ENCODE measurements around the gene TMED4. TPM values are rescaled to one million over a fixed set of nuclear protein-coding genes. Genes with fewer than 3 reads are reported as not detected.

Gene TMED4
- total RNA-seq, 1 donor from 2014 or later = 72.4 TPM

DNA sequence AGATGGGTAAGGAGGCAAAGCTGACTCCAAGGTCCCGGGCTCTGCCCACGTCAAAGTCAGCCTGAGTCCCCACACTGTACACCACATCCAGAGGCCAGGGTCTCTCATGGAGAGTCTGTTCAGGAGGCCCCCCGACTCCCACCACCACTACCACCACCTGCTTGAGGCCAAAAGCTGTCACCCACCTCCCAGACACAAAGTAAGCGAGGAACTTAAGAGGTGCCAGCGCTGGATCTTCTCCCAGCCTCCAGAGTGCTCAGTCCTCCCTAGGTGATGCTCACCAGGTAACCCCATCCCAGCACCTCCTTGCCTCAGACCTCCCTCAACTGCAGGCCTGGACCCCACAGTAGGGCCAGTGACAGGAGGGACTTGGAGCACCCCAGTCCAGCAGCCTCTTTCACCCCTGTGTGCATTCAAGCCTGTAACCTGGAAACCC lies 41.4 kb downstream of the TMED4 start:
- no peak for DNase-seq (ENCODE audit: low read depth, low spot score)

DNA sequence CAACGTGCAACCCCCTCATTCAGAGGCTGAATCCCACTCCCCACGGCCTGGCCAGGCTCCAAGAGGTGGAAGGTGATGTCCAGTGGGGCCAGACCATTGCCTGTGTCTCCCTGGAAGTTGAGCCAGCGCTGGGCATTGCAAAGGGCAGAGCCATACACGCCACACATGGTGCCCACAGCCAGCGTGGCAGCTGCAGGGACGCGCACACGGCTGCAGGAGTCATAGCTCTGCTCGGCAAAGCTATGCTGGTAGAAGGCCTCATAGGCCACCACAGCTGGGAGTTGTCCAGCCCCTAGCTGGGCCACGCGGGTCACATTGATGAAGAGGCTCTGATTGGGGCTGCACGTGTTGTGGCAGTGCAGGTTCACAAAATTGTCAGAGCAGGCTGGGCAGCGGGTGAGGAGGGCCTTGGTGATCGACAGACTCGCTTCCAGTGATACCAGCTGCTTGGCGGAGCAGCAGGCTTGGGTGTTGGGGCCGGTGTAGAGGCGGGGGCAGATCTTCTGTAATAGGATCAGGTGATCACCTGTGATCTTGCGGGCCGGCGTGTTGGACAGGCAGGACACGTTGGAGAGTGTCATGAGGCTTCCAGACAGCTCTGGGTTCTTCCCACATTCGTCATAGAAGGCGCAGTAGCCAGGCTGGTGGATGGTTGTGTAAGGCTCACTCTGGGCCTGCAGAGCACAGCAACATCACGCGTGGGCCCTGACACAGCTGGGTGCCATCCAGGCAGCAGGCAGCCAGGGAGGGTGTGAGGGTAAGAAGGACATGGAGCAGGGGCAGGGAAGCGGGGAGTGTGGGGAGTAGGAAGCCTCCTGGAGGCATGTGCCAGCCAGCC lies 42.1 kb downstream of the TMED4 start:
- DNase-seq (ENCODE audit: low read depth, low spot score) = no peak

DNA sequence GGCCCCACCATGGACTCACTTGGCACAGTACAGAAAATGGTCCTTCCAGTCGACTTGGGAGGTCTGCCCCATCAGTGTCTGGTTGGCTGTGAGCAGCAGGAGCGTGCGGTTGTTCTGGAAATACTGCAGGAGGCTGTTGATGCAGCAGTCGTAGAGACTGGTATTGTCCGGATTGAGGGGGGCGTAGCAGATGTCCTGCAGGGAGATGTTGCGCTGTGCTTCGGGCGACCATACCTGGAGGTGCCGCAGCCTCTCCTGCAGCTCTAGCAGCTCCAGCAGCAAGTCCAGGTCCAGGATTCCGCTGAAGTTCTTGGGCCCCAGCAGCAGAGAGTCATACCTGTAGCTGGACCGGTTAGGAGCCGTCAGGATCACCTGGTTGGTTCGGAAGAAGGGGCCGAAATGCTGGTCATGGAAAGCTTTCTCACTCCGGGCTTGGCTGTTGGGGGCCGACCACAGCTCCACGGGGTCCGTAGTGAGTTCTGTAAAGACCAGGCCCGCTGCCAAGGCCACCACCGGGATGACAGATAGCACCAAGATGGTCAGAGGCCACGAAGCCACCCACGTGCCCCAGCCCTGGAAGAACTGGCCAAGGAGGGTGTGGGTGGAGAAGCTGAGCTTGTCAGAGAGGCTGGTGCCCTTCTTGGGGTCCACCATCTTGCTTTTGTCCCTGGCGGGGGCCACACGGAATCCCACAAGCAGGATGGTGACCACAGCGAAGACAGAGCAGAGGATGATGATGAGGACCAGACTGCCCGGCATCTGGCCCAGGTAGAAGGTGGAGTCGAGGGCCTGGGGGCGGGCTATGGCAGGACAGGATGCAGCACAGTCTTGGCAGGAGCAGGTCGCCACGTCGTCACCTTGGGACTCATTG lies 43.0 kb downstream of the TMED4 start:
- no peak for DNase-seq (ENCODE audit: low read depth, low spot score)

DNA sequence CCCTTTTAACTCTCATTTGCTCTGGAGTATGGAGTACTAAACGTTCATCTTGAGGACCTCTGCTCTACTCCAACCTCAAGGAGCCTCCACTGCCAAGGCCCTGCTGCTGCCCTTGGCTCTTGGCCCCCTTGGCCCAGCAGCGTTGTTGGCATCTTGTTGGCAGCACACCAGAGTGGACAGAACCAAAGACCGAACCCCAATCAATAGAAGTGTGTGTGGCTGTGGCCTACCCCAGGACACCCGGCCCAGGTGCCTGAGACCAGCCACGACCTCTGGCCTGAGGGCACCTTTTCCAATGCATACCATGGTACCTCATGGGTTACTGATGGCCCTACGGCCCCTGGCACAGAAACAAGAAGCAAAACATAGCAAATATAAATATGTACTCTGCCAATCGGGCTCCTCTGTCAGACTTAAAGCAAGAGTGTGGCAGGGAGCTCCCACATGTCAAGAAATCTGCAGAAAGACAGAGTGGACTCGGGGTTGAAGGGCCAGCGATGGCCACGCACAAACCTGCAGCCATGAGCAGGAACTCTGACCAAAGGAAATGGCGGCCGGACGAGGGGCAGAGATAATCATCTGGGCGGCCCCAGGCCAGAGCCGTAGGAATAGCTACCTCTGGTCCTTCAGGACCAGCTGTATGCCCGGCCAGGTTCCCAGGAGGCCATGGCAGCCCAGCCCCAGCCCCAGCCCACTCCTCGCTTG lies 43.8 kb downstream of the TMED4 start:
- DNase-seq (ENCODE audit: low read depth, low spot score) = no peak

DNA sequence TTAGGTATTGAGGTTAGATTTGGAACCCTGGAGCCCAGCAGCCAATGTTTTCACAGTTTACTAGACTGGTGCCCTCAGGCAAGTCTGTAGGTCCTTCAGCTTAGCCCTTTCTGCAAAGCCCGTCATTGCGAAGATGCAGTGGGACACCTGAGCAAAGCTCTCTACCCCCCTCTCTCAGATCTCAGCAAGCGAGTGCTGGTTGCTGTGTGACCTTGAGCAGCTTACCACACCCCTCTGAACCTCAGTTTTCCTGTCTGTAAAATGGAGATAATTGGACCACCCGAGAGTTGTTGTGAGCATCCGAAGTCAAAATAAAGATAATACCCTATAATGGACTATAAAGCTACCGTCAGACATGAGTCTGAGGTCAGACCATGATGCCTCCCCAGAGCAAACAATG lies 44.6 kb downstream of the TMED4 start:
- DNase-seq (ENCODE audit: low read depth, low spot score) = no peak

DNA sequence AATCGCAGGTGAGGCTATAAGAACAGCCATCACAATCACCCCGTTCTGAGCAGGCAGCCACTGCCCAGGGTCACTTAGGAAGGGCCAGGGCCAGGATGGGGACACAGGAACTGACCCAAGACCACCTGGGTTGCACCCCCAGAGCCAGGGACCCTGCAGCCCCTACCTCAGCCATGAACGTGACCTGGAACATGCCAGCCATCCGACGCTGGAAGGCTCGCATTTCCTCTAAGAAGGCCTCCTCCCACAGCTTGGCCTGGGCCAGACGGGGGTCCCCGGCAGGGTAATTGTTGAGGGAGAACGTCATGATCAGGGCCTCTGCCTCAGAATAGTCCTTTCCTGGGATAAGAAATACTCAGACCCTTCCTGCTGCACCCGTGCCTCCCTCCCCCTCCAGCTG lies 45.9 kb downstream of the TMED4 start:
- DNase-seq (ENCODE audit: low read depth, low spot score) = no peak

DNA sequence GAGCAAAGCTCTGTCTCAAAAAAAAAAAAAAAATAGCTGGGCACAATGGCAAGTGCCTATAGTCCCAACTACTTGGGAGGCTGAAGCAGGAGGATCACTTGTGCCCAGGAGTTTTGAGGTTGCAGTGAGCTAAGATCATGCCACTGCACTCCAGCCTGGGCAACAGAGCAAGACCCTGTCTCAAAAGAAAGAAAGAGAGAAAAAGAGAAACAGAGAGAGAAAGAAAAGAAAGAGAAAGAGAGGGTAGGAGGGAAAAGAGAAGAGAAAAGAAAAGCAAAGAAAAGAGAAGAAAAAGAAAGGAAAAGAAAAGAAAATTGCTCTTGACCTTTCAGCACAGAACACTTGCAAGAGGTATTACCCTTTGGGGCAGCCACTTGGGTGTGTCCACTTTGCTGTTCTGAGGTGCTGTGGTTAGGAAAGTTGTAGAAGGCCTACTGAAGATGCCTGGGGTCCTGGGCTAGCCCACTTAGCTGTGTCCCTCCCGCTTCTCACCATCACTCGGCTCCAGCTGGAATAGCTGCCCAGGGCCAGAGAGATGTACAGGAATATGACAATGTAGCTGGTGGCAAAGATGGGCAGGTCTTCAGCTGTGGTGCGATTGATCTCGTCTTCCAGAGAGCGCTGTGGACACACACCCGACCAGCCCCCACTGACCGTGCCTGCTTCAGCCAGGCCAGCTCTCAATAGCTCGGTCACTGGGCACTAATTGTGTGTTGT lies 46.5 kb downstream of the TMED4 start:
- DNase-seq (ENCODE audit: low read depth, low spot score) = no peak

DNA sequence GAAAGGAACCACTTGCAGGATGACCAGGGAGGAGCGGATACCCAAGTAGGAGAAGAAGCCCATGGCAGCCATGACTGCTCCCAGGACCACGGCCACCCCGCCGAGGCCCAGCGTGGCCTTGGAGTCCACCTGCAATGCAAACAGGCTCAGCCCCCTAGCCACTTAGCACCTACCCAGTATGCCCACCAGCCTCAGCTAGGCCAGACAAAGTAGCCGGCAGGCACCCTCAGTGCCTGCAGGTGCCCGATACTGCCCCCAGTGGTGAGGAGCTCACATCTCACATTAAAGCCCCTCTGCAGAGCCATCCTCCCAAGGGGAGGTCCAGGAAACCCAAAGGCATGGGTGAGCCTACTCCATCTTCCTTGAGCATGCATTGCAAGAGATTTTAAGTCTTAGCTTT lies 47.5 kb downstream of the TMED4 start:
- DNase-seq (ENCODE audit: low read depth, low spot score) = no peak

DNA sequence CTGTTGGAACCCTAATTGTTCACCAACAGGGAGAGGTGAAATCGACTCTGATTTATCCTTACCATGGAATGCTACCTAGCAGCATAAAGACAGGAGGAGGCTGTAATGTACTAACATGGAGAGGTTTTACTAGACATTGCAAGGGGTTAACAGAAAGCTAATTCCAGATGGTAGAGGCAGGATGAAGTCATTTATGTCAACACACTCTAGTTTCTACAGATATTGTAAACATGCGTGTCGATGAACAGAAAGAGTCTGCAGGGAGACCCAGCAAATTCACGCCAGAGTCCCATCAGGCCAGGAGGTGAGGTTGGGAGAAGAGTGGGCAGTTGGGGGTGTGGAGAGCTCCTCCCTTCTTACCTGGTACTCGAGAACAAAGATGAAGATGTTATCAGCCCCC lies 47.9 kb downstream of the TMED4 start:
- DNase-seq (ENCODE audit: low read depth, low spot score) = no peak

DNA sequence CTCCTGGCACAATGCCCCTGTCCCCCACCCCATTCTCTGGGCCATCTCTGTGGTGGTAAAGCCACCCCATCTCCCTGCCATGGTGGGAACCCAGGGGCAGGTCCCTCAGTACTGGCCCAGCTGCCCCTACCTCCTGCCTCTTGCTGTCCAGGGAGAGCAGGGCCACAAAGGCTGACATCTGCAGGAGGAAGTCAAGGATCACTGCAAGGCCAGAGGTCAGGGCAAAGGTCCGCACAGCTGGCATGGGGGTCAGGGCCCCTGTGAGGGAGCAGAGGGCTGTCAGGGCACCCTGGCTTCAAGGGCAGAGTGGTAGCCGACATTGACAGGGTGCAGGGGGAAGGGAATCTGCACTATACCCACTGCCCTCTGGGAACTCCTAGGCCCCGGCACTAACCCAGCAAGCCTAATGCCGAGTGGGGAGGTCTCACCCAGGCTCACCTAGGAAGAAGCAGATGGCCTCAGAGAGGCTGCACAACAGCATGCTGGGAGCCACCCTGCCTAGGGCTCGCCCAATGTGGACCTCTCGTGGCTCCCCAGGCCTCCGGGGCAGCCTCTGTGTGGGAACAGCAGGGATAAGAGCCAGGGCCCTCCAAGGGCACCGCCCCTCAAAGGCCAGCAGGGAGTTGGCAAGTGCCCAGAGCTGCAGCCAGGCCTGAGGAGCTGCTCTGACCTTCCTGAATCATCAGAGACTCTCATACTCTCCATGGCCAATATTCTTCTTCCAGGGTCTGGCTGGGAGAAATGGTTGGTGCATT lies 48.6 kb downstream of the TMED4 start:
- DNase-seq (ENCODE audit: low read depth, low spot score) = no peak

DNA sequence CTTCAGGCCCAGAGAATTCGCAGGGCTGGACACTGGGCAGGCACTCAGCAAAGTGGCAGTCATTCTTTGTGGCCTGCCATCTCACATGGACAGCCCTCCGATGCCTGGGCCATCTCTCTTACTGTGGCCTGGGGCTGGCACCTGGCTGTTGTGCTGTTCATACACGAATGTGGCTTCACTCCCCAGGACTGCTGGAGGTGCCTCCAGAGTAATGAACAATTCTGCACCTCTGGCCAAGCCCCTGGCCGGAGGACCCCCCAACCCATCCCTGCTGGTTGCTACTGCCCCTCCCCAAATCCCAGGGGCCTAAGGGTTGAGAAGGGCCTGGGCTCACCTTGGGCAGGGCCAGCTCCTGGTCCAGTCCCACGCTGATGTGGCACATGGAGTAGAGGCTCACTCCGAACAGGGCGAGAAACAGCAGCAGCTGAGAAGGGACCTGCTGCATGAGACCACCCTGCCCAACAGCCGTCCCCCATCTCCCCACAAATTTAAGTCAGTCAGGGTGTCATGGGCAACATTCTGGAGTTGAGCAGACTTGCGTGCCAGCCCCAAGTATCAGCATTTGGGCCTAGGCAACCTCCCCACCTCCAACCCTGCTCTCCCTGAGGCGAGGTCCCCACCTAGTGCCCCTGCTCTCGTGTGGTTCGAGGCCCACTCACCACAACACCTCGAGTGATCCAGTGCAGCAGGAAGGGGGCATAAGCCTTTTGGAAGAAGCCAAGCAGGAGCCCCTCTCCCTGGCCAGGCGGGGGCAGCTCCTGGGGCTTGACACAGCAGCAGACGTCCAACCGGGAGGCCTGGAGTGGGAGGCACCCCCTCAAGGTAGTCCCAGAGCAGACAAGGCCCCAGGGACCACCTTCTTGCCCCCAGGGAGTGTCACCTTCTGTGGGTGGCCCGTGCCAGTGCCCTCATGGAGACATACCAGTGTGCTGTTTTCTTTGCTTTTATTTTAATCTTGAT lies 50.3 kb downstream of the TMED4 start:
- DNase-seq (ENCODE audit: low read depth, low spot score) = no peak

DNA sequence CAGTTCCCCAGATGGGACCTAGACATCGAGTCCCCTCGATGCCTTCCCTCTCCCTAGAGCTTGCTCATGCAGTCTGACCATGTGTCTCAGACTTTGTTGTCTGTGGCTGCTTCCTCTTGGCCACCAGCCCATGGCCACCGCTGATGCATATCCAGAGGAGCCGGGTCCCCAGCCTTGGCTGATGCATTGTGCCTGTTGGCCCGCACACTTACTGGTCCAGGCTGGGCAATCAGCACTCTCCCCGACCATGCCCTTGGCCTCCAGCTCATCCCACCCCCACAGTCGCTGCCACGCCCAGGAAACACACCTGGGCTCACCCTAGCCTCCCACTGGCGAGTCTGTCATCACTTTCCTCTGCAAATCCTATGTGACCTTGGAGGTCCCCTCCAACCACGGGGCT lies 51.0 kb downstream of the TMED4 start:
- DNase-seq (ENCODE audit: low read depth, low spot score) = no peak

Other genes starting within 250 kb of the TMED4 start
- gene NUDCD3, start 91.6 kb downstream of the TMED4 start, total RNA-seq = 114 and 151 TPM in 2 replicates
- not detected in 2 replicates for gene NPC1L1, start 40.9 kb downstream of the TMED4 start, total RNA-seq
- 68.5 and 73.3 TPM in 2 replicates for gene DDX56, start 8.3 kb downstream of the TMED4 start, total RNA-seq
- gene OGDH, start 24.4 kb upstream of the TMED4 start, total RNA-seq = 49.6 and 94.1 TPM in 2 replicates
- gene ZMIZ2, start 166.6 kb upstream of the TMED4 start, total RNA-seq = 10.3 and 10.9 TPM in 2 replicates
- 2,525 and 2,554 TPM in 2 replicates for gene PPIA, start 214.4 kb upstream of the TMED4 start, total RNA-seq